Gastroesophageal sphincter (tissue), 4 donors: ENCODE results near the gene JPT1. TPM values are rescaled to one million over a fixed set of nuclear protein-coding genes. Genes with fewer than 3 reads are reported as not detected.

Experiments
- ATAC-seq: fragments of 150-250 bp; one replicate; pipeline ENCODE4 v1.9.1; 2016; ENCODE audit warnings: mild to moderate bottlenecking, moderate library complexity
- H3K27ac ChIP-seq, 4 donors: fragments of 200-600 bp; sonication (generic) in 3 of 4; 1 replicate in 3 of 4; 2 replicates in 1 of 4; pipeline ENCODE4 v1.5.1; 2016 to 2019
- H3K27me3 ChIP-seq: fragments of 200-600 bp; sonication (generic); one replicate; pipeline ENCODE4 v1.5.1; 2019
- H3K36me3 ChIP-seq, 2 donors: fragments of 200-600 bp; sonication (generic); one replicate each; pipeline ENCODE4 v1.5.1; 2019; ENCODE audit warnings: control low read depth in 1 of 2
- H3K4me1 ChIP-seq, 3 donors: fragments of 200-600 bp; sonication (generic); 1 replicate in 2 of 3; 2 replicates in 1 of 3; pipeline ENCODE4 v1.5.1; 2016 to 2019; ENCODE audit warnings: control low read depth in 2 of 3
- H3K4me3 ChIP-seq, 2 donors: fragments of 200-600 bp; sonication (generic); one replicate each; pipeline ENCODE4 v1.5.1; 2019; ENCODE audit warnings: mild to moderate bottlenecking in 1 of 2, moderate library complexity in 1 of 2
- H3K9me3 ChIP-seq, 3 donors: fragments of 200-600 bp; sonication (generic); one replicate each; pipeline ENCODE4 v1.5.1; 2017 to 2019; ENCODE audit warnings: control low read depth in 2 of 3
- CTCF ChIP-seq, 4 experiments: fragments of 200-600 bp in 2 of 4; fragments of 450-650 bp in 2 of 4; sonication (generic) in 1 of 4; IDR thresholded peaks; one replicate each; pipeline ENCODE4 v1.5.1; 2017 to 2019; ENCODE audit warnings: antibody characterized with exemption in 4 of 4, mild to moderate bottlenecking in 2 of 4, moderate library complexity in 2 of 4
- EP300 ChIP-seq: sonication (generic); formaldehyde crosslinking; IDR thresholded peaks from one replicate; pipeline ENCODE4 v1.6.1; 2017; ENCODE audit warnings: antibody characterized with exemption, mild to moderate bottlenecking
- POLR2A ChIP-seq, 2 donors: fragments of 450-650 bp; IDR thresholded peaks; one replicate each; pipeline ENCODE4 v1.6.1; 2017; ENCODE audit warnings: antibody characterized with exemption in 2 of 2, mild to moderate bottlenecking in 2 of 2, moderate library complexity in 1 of 2
- POLR2AphosphoS5 ChIP-seq: sonication (generic); formaldehyde crosslinking; IDR thresholded peaks from one replicate; pipeline ENCODE4 v1.6.1; 2017; ENCODE audit warnings: antibody characterized with exemption
- WGBS, 2 donors: methylation state at CpG; one replicate each; pipeline ENCODE4 v1.1.5; 2018; ENCODE audit warnings: low coverage in 1 of 2; 5-methylcytosine and 5-hydroxymethylcytosine counted together
- small RNA-seq, 4 donors: library from RNA; depleted of rRNA; stranded (forward); fragments of <200 nt; gene quantifications; one replicate each; pipeline ENCODE3, GENCODE V24; 2016
- total RNA-seq, 4 donors: library from RNA; depleted of rRNA; stranded (reverse); fragments of >200 nt; gene quantifications; one replicate each; pipeline ENCODE4 v1.1.0, GENCODE V29; 2016

The JPT1 gene
- total RNA-seq, 4 donors from 2014 or later: 9.3 to 48.5 (median 25.0) TPM

GRCh38 chr17:75088465-75089417, 65.6 kb downstream of the JPT1 start:
- H3K4me1 ChIP-seq: peaks cover 0 to 49% (median 16%) of the 10 kb centered on the region in 3 donors
- WGBS, 2 donors: no CpG with 5 or more reads among the region's 11 CpGs
- H3K4me3 ChIP-seq: peak overlapping the region; percentile 41 to 60
- TF ChIP-seq POLR2AphosphoS5 (no peak), POLR2A (IDR thresholded peaks at IDR 0.05) (no peak)
- H3K36me3 ChIP-seq: no peaks in the 10 kb centered on the region
- no peak for ATAC-seq
- peaks cover 12% of the 10 kb centered on the region for H3K27me3 ChIP-seq
- H3K27ac ChIP-seq: peak overlapping the region; percentile 22 to 86 (median 76)
- no peaks in the 10 kb centered on the region for H3K9me3 ChIP-seq

- Histone ChIP-seq H3K27me3 (peaks cover 12% of the 10 kb centered on the region), H3K36me3 (no peaks in the 10 kb centered on the region), H3K4me1 (peaks cover 0 to 42% (median 16%) of the 10 kb centered on the region in 3 donors), H3K9me3 (no peaks in the 10 kb centered on the region), H3K27ac (peak within 1 kb of the TSS; percentile 22 to 86 (median 76)), H3K4me3 (peak within 1 kb of the TSS; percentile 41 to 60)
- ATAC-seq: peak; percentile 92
- 0% methylated on average over 1 of the region's 69 CpGs; no CpG with 5 or more reads in 1 of the 2 donors for WGBS, 2 donors
- peak; percentile 16 for TF ChIP-seq POLR2AphosphoS5
- TF ChIP-seq CTCF (IDR thresholded peaks at IDR 0.05): no peak
- TF ChIP-seq EP300: no peak
- peak in 1 of 2 donors; percentile 30 for TF ChIP-seq POLR2A (IDR thresholded peaks at IDR 0.05)
Observed at GRCh38 chr17:75087558-75088453, 66.5 kb downstream of the JPT1 start, which contains the start of gene SLC16A5. SLC16A5 (plus strand) TSS chr17:75087954; CDS start chr17:75093637, 5,683 bp downstream.

GRCh38 chr17:75087182-75087557, 67.1 kb downstream of the JPT1 start:
- Histone ChIP-seq H3K27me3 (peaks cover 12% of the 10 kb centered on the region), H3K9me3 (no peaks in the 10 kb centered on the region), H3K27ac (peak overlapping the region in 3 of 4 donors; percentile 74 to 86 (median 77)), H3K4me1 (peaks cover 0 to 42% (median 16%) of the 10 kb centered on the region in 3 donors), H3K4me3 (peak overlapping the region; percentile 41 to 60), H3K36me3 (no peaks in the 10 kb centered on the region)
- WGBS, 2 donors: 100% methylated on average over 1 of the region's 12 CpGs; no CpG with 5 or more reads in 1 of the 2 donors
- no peak for TF ChIP-seq EP300
- no peak for TF ChIP-seq CTCF (IDR thresholded peaks at IDR 0.05)
- no peak for ATAC-seq

GRCh38 chr17:75086496-75087181, 67.7 kb downstream of the JPT1 start:
- no peaks in the 10 kb centered on the region for H3K36me3 ChIP-seq
- 75 to 81% methylated on average over 4 to 13 of the region's 15 CpGs for WGBS, 2 donors
- no peak overlapping the region for H3K27ac ChIP-seq
- no peak for TF ChIP-seq POLR2A (IDR thresholded peaks at IDR 0.05)
- no peak for TF ChIP-seq EP300
- no peak for TF ChIP-seq POLR2AphosphoS5
- TF ChIP-seq CTCF (IDR thresholded peaks at IDR 0.05): no peak
- H3K27me3 ChIP-seq: peaks cover 12% of the 10 kb centered on the region
- no peaks in the 10 kb centered on the region for H3K9me3 ChIP-seq
- peaks cover 0 to 39% (median 15%) of the 10 kb centered on the region in 3 donors for H3K4me1 ChIP-seq
- ATAC-seq: no peak
- H3K4me3 ChIP-seq: no peak overlapping the region

Small RNA genes within 50 kb of the gene (small RNA-seq; reads per million reads assigned to genes)
- gene RF00019: 0 reads per million in 4 donors

Other genes with a start within 250 kb of the JPT1 start
- gene USH1G, start 231.3 kb downstream of the JPT1 start, total RNA-seq: not detected
- gene OTOP2, start 230.2 kb downstream of the JPT1 start, total RNA-seq: not detected
- gene OTOP3, start 218.6 kb downstream of the JPT1 start, total RNA-seq: under 1 TPM in 2 of 4 donors, not detected in 2; 0.31 to 0.82 TPM
- 10 to 100 TPM in 2 of 4 donors, 1 to 10 TPM in 2; 4.6 to 21.9 (median 10.8) TPM for gene HID1, start 181.8 kb downstream of the JPT1 start, total RNA-seq
- 10 to 100 TPM; 11.8 to 35.3 (median 18.1) TPM for gene CDR2L, start 166.9 kb downstream of the JPT1 start, total RNA-seq
- 100 to 1,000 TPM in 1 of 4 donors, 10 to 100 TPM in 3; 36.6 to 112 (median 50.5) TPM for gene MRPL58, start 141.8 kb downstream of the JPT1 start, total RNA-seq
- gene ATP5PD, start 107.5 kb downstream of the JPT1 start, total RNA-seq: 100 to 1,000 TPM; 213 to 337 (median 307) TPM
- gene KCTD2, start 107.3 kb downstream of the JPT1 start, total RNA-seq: 10 to 100 TPM; 27.1 to 39.7 (median 28.8) TPM
- gene SLC16A5, start 66.6 kb downstream of the JPT1 start, total RNA-seq: 1 to 10 TPM; 4.0 to 6.9 (median 5.2) TPM
- 1 to 10 TPM; 2.4 to 6.1 (median 3.9) TPM for gene ARMC7, start 44.5 kb downstream of the JPT1 start, total RNA-seq
- gene NT5C, start 22.8 kb downstream of the JPT1 start, total RNA-seq: 100 to 1,000 TPM in 2 of 4 donors, 10 to 100 TPM in 2; 74.5 to 121 (median 99.6) TPM
- 10 to 100 TPM; 67.7 to 95.2 (median 69.9) TPM for gene SUMO2, start 28.4 kb upstream of the JPT1 start, total RNA-seq
- gene NUP85, start 51.2 kb upstream of the JPT1 start, total RNA-seq: 10 to 100 TPM; 19.6 to 62.3 (median 22.3) TPM
- gene GGA3, start 107.1 kb upstream of the JPT1 start, total RNA-seq: 10 to 100 TPM; 19.5 to 27.8 (median 24.5) TPM
- 10 to 100 TPM; 35.0 to 46.4 (median 38.3) TPM for gene MRPS7, start 107.4 kb upstream of the JPT1 start, total RNA-seq
- 10 to 100 TPM; 28.5 to 50.7 (median 44.4) TPM for gene MIF4GD, start 116.7 kb upstream of the JPT1 start, total RNA-seq
- 10 to 100 TPM in 3 of 4 donors, 1 to 10 TPM in 1; 7.3 to 14.5 (median 13.4) TPM for gene SLC25A19, start 134.9 kb upstream of the JPT1 start, total RNA-seq